ENCODE data around the gene TLE3.

TLE3 gene

DNA sequence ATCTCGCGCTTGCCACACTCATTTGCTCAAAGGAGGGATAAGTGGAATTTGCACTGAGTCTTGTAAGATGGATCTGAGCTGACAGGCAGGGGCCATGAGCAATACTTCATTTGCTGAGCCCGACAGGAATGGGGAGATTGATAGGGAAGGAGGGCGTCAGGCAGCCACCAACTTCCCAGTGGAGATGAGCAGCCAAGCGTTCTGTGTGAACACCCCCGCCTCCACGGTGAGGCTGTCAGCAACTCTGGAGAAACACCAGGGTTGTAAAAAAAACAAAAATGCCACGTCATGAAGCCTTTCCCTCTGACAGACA lies 36.8 kb downstream of the TLE3 start:
- FAIRE-seq: no peak

DNA sequence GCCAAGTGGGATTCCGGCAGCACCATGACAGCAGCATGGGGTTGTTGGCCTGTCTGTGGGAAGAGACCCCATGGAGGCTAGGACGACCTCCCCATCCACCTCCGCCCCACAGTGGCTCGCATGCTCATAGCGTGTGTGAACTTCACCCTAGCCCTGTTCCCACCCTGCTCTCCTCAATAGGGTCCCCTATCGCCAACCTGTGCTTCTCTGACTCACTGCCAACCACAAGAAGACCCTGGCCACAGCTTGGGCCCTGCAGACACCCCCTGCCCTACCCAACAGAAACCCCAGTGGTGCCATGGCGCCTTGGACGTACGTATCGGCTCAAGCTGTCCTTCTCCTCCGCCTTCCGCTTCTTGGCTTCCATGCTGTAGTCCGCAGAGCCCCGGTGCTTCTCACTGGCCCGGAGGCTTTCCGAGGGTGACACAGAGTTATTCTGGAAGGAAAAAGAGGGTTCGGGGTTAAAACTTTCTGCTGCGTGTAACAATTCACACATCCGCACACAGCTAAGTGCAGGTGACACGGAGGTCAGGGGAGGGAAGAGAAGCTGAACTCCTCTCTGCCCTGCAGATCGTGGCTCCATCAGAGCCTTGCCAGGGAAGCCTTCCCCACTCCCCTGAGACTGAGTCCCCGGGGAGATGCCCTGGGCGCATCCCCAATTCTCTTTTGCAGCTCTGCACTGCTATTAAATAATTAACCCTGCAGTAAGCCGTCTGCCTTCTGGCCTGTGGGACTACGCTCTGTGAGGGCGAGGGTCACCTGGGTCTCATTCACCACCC lies 37.3 kb downstream of the TLE3 start:
- FAIRE-seq: no peak

- FAIRE-seq: no peak
These were observed 38.1 kb downstream of the TLE3 start for GRCh38 chr15:70059476-70060213.

DNA sequence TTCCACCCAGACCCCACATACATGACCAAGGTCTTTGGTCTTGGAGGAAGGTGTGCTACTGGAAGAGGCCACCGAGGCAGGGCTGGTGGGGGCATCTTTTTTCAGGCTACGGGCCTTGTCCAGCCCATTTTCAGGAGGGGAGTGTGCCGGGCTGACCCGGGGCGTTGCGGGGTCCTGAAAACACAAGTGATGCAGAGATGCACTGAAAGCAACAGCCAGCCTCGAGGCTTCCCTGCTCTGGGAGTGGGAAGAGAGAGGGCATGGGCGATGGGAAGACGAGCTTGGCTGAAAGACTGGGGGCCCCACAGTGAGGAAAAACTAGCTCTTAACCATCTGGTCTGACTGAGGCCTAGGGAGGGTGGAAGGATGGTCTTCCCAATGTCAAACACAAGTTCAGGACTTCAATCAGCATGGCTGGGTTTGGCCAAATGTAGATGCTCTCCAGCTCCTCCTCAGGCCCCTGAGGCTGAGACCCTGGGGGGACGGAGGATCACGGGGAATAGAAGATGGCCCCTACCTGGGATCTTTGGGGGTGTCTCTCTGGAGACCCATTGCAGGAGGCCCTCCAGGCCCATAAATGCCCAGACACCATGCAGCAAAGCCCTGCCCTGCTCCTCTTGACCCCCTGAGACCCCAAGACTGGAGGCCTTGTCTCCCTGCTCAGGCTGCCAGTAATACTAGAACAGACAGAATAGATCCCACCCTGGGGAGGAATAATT lies 38.9 kb downstream of the TLE3 start:
- FAIRE-seq: no peak

DNA sequence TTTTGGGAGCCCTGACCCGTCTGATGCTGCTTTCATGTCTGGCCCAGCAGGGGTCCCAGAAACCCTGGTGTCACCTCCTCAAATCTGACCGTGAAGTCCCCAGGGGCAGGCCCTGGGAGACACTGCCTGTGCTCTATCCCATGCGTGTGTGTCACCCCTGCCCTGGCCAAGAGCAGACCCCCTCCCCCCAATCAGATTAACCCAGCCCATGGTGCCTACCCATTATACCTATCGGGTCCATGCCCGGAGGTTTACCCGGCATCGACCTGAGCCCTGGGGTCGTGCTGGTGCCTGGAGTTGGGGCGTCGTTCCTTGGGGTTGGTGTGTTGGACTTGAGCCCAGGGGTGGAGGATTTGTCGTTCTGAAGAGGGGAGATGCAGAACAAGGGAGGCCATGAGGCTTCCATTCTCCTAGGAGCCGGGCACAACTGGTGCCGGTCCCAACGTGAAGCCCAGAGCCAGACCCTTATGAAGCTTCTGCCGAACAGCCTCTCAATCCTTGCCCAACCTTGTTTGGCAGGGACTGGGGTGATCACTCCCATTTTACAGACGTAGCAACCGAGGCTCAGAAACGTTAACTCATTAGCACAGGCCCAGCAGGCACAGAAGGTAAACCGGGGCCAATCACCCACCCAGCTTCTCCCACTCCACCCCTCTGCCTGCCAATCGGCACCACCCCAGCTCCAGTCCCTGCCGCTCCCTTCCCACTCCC lies 39.6 kb downstream of the TLE3 start:
- FAIRE-seq: no peak

DNA sequence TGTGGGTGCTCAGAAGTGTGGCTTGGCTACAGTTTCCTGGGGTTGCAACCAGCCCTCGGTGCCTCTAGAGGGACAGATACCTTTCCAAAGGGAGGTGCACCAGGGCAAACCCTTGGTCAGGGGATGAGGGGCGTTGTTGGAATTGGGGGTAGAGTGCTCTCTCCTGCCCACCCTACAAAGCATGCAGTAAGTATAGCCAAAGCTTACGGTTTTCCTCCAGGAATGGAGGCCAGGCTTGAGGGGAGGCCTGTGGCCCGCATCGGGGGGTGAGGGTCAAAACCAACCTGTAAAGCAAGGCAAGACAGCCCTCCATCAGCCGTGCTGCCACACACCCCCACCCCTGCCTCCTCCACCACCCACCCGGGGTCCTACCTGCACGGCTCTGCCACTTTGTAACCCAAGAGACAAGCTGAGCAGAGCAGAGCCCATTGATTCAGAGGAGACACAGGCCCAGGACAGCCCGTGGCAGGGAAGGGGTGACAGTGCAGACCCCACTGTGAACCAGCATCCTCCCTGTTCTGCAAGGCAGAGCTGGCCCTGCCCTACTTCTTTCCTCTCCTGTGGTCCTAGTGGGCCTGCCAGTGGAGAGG lies 41.5 kb downstream of the TLE3 start:
- FAIRE-seq: no peak

- FAIRE-seq: no peak
These were observed 42.1 kb downstream of the TLE3 start for GRCh38 chr15:70055601-70056051.

GRCh38 chr15:70054884-70055387 lies 42.8 kb downstream of the TLE3 start:
- no peak for FAIRE-seq

DNA sequence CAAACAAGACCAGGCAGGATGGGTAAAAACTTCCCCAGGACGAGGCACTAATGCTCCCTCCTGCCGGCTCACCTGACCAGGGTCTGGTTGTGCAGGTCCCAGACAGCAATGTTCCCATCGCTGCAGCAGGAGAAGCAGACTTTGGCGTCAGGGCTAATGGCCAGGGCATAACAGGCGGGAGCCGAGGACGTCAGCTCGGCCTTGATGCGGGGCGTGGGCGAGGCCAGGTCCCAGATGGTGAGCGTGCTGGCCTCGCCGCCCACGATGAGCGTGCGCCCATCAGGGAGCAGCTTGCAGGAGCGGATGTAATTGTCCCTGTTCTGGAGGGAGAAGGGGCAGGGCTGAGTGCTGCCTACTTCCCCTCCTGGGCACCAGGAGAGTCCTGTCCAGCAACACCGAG lies 43.4 kb downstream of the TLE3 start:
- no peak for FAIRE-seq

DNA sequence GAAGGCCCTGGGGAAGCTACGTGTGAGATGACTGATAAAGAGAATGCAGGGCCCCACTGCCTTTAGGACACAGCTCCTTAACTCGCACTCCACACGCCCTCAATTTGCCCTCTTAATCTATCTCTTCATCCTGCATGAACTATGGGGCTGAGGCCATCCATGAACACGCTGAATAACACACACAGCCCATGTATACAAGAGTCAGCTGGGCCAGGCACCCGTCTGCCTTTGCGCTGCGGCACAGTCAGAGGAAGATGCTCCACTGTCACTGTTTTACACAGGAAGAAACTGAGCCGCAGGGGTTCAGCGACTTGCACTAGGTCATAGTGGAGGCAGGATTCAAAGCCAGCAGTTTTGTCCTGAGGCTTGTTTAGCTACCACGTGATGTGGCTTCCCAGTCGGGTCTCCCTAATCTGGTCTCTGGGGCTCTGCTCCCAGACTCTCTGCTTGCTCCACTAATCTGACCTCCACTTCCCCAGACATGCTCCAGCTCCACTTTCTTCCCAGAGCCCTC lies 43.9 kb downstream of the TLE3 start:
- no peak for FAIRE-seq

DNA sequence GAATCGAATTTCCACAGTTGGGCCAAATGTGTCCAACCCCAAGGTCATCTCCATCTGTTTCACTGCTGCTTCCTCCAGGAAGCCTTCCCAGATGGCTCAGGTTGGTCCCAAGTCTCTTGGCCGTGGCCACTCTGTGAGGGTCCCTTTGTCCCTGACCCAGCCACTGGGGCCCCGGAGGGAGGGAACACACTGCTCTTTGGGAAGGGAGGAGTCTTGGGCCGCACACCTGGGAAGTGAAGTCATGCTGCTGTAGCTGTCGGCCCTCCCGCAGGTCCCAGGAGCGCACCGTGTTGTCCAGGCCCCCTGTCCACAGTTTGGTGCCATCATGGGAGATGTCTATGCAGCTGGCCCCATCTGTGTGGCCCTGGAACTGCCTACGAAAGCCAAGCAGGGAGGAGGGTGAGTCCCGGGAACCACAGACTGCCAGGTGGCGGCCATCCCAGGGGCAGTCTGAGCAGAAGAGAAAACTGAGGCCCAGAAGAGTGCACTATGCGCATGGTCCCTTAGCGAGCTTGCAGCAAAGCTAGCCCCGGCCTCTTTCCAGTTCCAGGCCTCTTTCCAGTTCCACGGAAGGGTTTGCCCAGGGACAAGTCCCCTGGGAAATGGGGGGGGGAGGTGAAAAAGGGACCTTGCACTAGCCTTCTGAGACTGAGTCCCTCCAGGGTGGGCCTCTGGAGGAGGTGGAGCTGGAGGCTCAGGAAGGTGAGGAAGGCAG lies 44.6 kb downstream of the TLE3 start:
- FAIRE-seq: no peak

- FAIRE-seq: no peak
These were observed 45.6 kb downstream of the TLE3 start for GRCh38 chr15:70051948-70052633.

GRCh38 chr15:70050970-70051369 lies 46.7 kb downstream of the TLE3 start:
- FAIRE-seq: no peak

DNA sequence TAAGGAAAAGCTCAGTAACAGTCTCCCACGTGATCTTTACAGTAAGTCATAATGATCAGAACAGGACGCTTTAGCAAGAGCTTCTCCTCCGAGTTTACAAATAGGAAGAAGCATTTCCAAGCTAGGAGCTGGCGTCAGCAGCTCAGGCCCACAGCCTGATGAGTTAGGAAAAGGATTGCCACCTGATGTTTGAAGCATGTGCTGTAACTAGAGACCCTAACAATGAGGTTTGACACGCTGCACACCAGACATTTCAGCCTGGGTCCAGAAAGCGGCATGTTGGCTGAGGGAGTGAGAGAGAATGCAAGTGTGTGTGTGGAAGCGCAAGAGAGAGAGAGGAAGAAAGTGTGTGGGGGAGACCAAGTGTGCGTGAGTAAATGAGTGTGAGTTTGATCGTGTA lies 47.3 kb downstream of the TLE3 start:
- no peak for FAIRE-seq

DNA sequence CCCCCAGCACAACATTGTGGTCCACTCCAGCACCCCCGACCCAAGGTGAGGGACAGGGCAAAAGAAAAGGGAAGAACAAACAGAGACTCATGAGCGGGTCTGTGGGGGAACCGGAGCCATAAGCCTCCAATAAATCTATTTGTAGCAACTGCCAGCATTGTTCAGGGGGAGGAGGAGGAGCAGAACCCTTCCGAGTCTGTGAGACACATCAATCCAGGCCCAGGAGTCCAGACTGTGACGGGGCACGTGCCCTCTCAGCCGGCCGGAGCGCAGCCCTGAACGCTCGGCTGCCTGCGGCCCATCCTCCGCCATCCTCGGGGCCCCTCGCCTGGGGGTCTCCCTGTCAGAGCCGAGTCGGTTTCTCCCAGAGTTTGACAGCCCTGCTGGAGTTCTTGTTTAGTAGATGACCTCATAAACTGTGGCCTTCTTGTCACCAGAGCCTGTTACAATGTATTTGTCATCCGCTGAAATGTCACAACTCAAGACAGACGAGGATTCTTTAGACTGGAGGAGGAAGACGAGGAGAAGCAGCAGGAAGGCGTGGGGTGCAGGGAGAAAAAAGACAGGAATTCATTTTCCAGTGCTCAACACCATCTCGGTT lies 47.9 kb downstream of the TLE3 start:
- FAIRE-seq: no peak

DNA sequence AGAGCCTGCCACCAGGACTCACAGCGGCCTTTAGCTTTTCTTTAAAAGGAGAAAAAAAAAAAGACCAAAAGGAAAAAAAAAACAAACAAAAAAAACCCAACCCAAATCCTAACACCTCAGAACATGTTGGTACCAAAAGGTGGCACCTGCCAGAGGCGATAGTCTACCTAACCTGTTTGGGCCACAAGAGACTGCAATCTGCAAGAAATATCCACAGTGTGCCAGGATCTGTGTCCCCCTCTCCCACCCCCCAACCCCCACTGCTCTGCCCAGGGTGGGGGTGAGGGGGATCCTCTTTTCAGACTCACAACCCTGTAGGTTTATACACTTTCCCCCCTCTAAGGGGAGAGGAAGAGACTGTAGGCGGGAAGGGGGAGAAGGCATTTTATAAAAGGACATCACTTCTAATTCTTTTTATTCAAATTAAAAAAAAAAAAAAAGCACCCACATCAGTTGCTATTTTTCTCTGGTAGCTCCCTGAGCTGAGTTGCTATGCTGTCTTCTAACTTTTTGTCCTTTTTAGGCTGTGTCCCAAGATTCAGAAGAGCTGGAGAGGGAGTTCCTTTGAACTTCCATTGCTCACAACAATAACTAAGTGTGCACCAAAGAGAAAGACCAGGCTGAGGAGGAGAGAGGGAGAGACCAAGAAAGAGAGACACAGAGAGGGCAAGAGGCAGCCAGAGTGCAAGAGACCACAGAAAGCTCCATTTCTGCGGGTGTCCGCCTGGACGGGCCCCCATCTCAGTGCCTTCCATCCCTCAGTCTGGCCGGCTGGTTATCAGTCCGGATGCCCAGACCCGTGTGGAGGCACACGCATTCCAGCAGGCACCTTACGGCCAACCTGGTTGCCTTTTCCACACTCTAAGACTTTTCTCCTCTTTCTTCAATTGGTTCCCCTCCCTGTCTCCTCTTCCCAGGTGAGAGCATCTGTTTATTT lies 48.9 kb downstream of the TLE3 start:
- FAIRE-seq: no peak

DNA sequence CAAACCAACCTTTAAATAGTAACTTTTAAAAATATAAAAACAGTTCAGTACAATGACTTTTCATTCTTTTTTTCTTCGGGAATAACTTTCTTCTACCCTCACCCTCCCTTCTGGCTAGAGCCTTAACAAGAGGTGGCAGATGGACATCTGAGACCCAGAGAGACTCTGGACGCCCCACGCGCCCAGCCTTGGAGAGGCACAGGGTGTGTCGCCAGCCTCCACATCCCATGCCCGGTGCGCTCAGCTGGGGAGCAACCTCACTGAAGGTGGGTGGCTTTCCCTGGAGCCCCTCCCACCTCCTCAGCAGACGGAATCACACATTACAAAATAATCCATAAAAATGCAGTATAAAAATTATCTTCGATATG lies 49.5 kb downstream of the TLE3 start:
- no peak for FAIRE-seq

DNA sequence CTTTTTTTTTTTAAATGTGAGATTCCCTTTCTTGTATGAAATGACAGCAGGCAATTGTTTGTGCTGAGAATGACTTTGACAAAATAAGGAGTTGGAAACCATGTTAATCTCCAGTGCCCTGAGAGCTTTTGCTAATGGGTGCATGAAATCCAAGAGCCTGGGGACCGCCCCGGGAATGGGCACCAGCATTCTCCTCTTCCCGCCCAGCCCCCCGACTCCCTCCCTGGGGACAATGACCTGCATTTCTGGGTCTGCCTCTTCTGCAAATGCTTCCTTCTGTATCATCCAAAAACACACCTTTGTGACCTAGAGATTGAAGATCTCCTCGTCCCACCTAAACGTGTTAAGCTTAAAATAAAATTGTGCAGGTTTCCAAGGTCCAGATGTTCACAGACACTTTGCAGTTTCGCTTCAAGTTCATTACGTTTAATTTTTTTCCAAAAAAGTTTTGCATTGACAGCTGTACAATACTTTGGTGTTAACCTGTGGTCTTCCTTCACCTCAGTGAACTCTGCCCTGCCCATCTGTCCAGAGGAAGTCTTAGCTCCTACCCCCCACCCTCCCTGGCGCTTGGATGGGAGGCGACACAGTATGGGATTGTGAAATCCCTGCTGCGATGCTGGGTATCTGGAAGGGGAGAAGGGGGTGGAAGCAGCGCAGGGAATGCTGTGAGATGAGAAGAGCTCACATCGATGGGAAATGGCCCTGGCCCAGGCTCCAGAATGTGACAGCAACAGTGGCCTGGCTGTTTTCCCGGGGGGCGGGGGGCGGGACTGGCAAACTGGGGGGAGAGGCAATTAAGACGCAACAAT lies 50.1 kb downstream of the TLE3 start:
- FAIRE-seq: no peak
